WTC11 (cell line): ENCODE results near the gene DTX1. TPM values are rescaled to one million over a fixed set of nuclear protein-coding genes. Genes with fewer than 3 reads are reported as not detected.
A peak's percentile ranks its signal among the peaks of the same experiment; 100 is the strongest.
"Not testable (repeated sequence)": the region's sequence is repeated elsewhere in the genome, so short reads cannot be mapped to it uniquely, and the experiment has no call there.

Experiments used
- ATAC-seq: fragments of 200-7000 bp; cut with Tn5 transposase; 2 replicates; pipeline ENCODE4 v1.10.0; 2021; ENCODE audit warnings: mild to moderate bottlenecking, moderate library complexity
- CTCF ChIA-PET: fragments of 300-600 bp; sonication (Branson Sonifier 250); formaldehyde crosslinking; loops from one replicate; lab custom pipeline; 2021; ENCODE audit warnings: antibody characterized with exemption; lab: Charles Lee
- POLR2A ChIA-PET: fragments of 350-600 bp; sonication (Branson Sonifier 250); formaldehyde crosslinking; loops from one replicate; lab custom pipeline; 2021; ENCODE audit warnings: antibody characterized with exemption; lab: Charles Lee
- DNase-seq: peaks from one replicate; pipeline ENCODE4 v3.0.0; 2021; ENCODE audit warnings: low spot score
- H3K27ac Mint-ChIP-seq: 2 replicates; pipeline ENCODE4 v1.8.0; 2021; ENCODE audit warnings: mixed read lengths
- H3K27me3 Mint-ChIP-seq: 2 replicates; pipeline ENCODE4 v1.8.0; 2021; ENCODE audit warnings: low read depth, mild to moderate bottlenecking, moderate library complexity, mixed read lengths
- H3K36me3 Mint-ChIP-seq: 2 replicates; pipeline ENCODE4 v1.8.0; 2021; ENCODE audit warnings: mixed read lengths
- H3K4me1 Mint-ChIP-seq: 2 replicates; pipeline ENCODE4 v1.8.0; 2022; ENCODE audit warnings: mixed read lengths
- H3K4me3 Mint-ChIP-seq: 2 replicates; pipeline ENCODE4 v1.8.0; 2021; ENCODE audit warnings: mild to moderate bottlenecking, moderate library complexity, mixed read lengths
- H3K9me3 Mint-ChIP-seq: 2 replicates; pipeline ENCODE4 v1.8.0; 2021; ENCODE audit warnings: mixed read lengths
- GABPB1 ChIP-seq: sonication (generic); formaldehyde crosslinking; IDR thresholded peaks from 2 replicates; pipeline ENCODE4 v1.8.1; 2023; ENCODE audit warnings: mild to moderate bottlenecking, missing genetic modification reagents
- MYBL2 ChIP-seq: sonication (generic); formaldehyde crosslinking; IDR thresholded peaks from 2 replicates; pipeline ENCODE4 v1.8.1; 2023; ENCODE audit warnings: mild to moderate bottlenecking, moderate library complexity, missing genetic modification reagents
- NFYB ChIP-seq: sonication (generic); formaldehyde crosslinking; conservative IDR thresholded peaks from 2 replicates; pipeline ENCODE4 v1.8.0; 2022; ENCODE audit warnings: low read depth, missing genetic modification reagents
- SP1 ChIP-seq: sonication (generic); formaldehyde crosslinking; conservative IDR thresholded peaks from 2 replicates; pipeline ENCODE4 v1.8.1; 2022; ENCODE audit warnings: missing genetic modification reagents
- TP53 ChIP-seq: sonication (generic); formaldehyde crosslinking; IDR thresholded peaks from 2 replicates; pipeline ENCODE4 v1.8.1; 2023; ENCODE audit warnings: mild to moderate bottlenecking, missing genetic modification reagents
- ZNF121 ChIP-seq: sonication (generic); formaldehyde crosslinking; IDR thresholded peaks from 2 replicates; pipeline ENCODE4 v1.8.0; 2023; ENCODE audit warnings: missing genetic modification reagents
- ZNF138 ChIP-seq: sonication (generic); formaldehyde crosslinking; conservative IDR thresholded peaks from 2 replicates; pipeline ENCODE4 v1.8.1; 2022; ENCODE audit warnings: mild to moderate bottlenecking, moderate library complexity, missing genetic modification reagents
- ZNF317 ChIP-seq: sonication (generic); formaldehyde crosslinking; IDR thresholded peaks from 2 replicates; pipeline ENCODE4 v1.8.1; 2023; ENCODE audit warnings: low read depth, mild to moderate bottlenecking, moderate library complexity, missing genetic modification reagents, borderline replicate concordance
- total RNA-seq: library from RNA; stranded (reverse); gene quantifications from 3 replicates; pipeline ENCODE4 v1.2.3, GENCODE V29; 2021
- TF ChIP-seq, protein P1 (sequence below): fragments of 250-450 bp; sonication (Bioruptor Pico); IDR thresholded peaks from 2 replicates; pipeline ENCODE4 v1.9.0; 2021; ENCODE audit warnings: mild to moderate bottlenecking
- TF ChIP-seq, protein P2 (sequence below): fragments of 250-450 bp; sonication (Bioruptor Pico); IDR thresholded peaks from 2 replicates; pipeline ENCODE4 v1.8.0; 2021; ENCODE audit warnings: mild to moderate bottlenecking
- TF ChIP-seq, protein P3 (sequence below): sonication (generic); formaldehyde crosslinking; IDR thresholded peaks from 2 replicates; pipeline ENCODE4 v1.8.0; 2023; ENCODE audit warnings: missing genetic modification reagents
- TF ChIP-seq, protein P4 (sequence below): sonication (generic); formaldehyde crosslinking; conservative IDR thresholded peaks from 2 replicates; pipeline ENCODE4 v1.8.1; 2023; ENCODE audit warnings: mild to moderate bottlenecking, low read depth, missing genetic modification reagents, moderate library complexity
- TF ChIP-seq, protein P5 (sequence below): sonication (generic); formaldehyde crosslinking; IDR thresholded peaks from 2 replicates; pipeline ENCODE4 v1.8.1; 2022; ENCODE audit warnings: mild to moderate bottlenecking, moderate library complexity, missing genetic modification reagents

The DTX1 gene
- total RNA-seq, 1 experiment from 2014 or later: 6.2 TPM

DNA sequence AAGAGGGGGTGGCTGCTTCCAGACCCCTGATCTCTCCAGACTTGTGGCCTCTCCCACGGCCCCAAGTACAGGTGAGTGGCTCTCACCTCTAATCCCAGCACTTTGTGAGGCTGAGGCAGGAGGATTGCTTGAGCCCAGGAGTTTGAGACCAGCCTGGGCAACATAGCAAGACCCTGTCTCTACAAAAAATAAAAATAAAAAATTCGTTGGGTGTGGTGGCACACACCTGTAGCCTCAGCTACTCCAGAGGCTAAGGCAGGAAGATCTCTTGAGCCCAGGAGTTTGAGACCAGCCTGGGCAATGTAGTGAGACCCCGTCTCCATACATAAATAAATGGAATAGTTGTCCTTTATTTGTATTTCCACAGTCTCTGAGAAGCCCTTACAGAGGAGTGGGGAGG, 85.2 kb downstream of the DTX1 start:
- POLR2A ChIA-PET, H3K27me3 Mint-ChIP-seq, H3K4me3 Mint-ChIP-seq, H3K27ac Mint-ChIP-seq, ATAC-seq, H3K4me1 Mint-ChIP-seq, DNase-seq, H3K9me3 Mint-ChIP-seq, H3K36me3 Mint-ChIP-seq: not testable (repeated sequence)
- TF ChIP-seq ZNF121 (CRISPR knock-in tag): peak; percentile 54; the same call in 1 of the 2 replicates
- CTCF ChIA-PET: interaction anchor here (1.2 to 1.8 kb wide), 3 partner anchors 11 to 44 kb away, joined by 3 to 7 read pairs (median 6); no protein-coding TSS in a partner anchor

DNA sequence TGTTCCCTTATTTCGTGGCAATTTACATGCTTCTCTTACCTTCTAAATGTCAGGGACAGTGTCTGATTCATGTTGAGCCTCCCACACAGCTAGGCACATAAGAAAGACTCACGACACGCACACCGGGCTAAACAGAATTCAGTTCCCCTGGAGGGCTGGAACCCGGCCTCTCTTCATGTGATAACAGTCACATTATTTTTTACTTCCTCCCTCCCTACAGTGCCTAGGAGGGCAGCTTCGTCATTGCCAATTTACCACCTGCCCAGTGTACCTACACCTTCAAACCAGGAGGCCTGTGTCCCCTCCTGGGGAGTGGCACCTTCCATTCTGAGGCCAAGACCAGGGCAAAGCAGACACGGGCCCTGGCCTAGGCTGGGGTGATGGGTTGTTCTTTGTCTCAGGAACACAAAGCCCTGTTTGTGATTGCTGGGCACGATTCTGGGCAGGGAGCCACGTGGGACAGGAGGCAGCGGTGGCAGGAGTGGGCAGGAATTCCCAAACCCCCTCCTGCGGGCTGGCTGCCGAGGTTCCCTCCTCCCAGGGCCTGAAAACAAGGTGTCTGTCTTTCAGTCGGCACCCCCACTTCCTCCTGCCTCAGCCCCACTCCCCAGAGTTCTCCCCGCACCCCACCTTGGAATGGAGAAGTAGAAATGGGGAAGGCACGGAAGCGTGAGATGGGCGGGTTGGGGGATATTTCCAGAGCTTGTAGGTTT, 85.8 kb downstream of the DTX1 start:
- ATAC-seq: peak; percentile 15; the same call in 1 of the 2 replicates
- Mint-ChIP-seq H3K36me3 (peaks cover 4% of the 10 kb centered on the region; the same call in 1 of the 2 replicates), H3K27me3 (peaks cover 2% of the 10 kb centered on the region; the same call in 1 of the 2 replicates), H3K4me3 (no peak overlapping the region), H3K9me3 (peaks cover 4% of the 10 kb centered on the region), H3K27ac (no peak overlapping the region), H3K4me1 (peaks cover 4% of the 10 kb centered on the region)
- DNase-seq: no peak
- POLR2A ChIA-PET: no interaction called here
- CTCF ChIA-PET: interaction anchor here (1.2 to 2.0 kb wide), 3 partner anchors 11 to 45 kb away, joined by 3 to 8 read pairs (median 6); no protein-coding TSS in a partner anchor
- no peak for TF ChIP-seq TP53 (CRISPR knock-in tag)

DNA sequence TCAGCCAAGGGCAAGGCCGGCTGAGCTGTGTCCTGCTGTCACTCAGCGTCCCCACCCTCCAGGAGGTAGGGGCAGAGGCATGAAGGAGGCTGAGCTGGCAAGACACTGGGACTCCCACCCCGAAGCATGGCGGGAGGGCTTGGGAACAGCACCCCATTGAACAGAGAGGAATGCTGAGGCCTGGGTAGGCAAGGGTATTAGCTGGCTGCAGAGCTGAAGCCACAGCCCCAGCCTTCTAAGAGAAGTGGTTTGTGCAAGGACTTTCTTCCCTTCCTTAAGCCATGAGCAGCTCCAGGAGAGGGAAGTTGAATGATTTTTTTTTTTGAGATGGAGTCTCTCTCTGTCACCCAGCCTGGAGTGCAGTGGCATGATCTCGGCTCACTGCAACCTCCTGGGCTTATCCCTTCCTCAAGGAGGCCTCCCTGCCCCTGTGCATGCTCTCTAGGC, 86.4 kb downstream of the DTX1 start:
- Mint-ChIP-seq H3K27ac (no peak overlapping the region), H3K36me3 (peaks cover 5% of the 10 kb centered on the region; the same call in 1 of the 2 replicates), H3K4me3 (no peak overlapping the region), H3K27me3 (peaks cover 6% of the 10 kb centered on the region; the same call in 1 of the 2 replicates), H3K9me3 (peaks cover 6% of the 10 kb centered on the region), H3K4me1 (peaks cover 4% of the 10 kb centered on the region)
- ChIA-PET POLR2A (no interaction called here), CTCF (interaction anchor here (1.2 to 2.0 kb wide), 3 partner anchors 10 to 45 kb away, joined by 3 to 8 read pairs (median 6); no protein-coding TSS in a partner anchor)
- DNase-seq (no peak), ATAC-seq (no peak)
- TF ChIP-seq, protein P1, sequence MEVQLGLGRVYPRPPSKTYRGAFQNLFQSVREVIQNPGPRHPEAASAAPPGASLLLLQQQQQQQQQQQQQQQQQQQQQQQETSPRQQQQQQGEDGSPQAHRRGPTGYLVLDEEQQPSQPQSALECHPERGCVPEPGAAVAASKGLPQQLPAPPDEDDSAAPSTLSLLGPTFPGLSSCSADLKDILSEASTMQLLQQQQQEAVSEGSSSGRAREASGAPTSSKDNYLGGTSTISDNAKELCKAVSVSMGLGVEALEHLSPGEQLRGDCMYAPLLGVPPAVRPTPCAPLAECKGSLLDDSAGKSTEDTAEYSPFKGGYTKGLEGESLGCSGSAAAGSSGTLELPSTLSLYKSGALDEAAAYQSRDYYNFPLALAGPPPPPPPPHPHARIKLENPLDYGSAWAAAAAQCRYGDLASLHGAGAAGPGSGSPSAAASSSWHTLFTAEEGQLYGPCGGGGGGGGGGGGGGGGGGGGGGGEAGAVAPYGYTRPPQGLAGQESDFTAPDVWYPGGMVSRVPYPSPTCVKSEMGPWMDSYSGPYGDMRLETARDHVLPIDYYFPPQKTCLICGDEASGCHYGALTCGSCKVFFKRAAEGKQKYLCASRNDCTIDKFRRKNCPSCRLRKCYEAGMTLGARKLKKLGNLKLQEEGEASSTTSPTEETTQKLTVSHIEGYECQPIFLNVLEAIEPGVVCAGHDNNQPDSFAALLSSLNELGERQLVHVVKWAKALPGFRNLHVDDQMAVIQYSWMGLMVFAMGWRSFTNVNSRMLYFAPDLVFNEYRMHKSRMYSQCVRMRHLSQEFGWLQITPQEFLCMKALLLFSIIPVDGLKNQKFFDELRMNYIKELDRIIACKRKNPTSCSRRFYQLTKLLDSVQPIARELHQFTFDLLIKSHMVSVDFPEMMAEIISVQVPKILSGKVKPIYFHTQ: no peak
- no peak for TF ChIP-seq ZNF138 (CRISPR knock-in tag)
- TF ChIP-seq SP1: no peak
- TF ChIP-seq, protein P2, sequence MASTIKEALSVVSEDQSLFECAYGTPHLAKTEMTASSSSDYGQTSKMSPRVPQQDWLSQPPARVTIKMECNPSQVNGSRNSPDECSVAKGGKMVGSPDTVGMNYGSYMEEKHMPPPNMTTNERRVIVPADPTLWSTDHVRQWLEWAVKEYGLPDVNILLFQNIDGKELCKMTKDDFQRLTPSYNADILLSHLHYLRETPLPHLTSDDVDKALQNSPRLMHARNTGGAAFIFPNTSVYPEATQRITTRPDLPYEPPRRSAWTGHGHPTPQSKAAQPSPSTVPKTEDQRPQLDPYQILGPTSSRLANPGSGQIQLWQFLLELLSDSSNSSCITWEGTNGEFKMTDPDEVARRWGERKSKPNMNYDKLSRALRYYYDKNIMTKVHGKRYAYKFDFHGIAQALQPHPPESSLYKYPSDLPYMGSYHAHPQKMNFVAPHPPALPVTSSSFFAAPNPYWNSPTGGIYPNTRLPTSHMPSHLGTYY (CRISPR knock-in tag): no peak
- TF ChIP-seq NFYB: no peak
- TF ChIP-seq, protein P3, sequence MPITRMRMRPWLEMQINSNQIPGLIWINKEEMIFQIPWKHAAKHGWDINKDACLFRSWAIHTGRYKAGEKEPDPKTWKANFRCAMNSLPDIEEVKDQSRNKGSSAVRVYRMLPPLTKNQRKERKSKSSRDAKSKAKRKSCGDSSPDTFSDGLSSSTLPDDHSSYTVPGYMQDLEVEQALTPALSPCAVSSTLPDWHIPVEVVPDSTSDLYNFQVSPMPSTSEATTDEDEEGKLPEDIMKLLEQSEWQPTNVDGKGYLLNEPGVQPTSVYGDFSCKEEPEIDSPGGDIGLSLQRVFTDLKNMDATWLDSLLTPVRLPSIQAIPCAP (CRISPR knock-in tag): no peak
- TF ChIP-seq ZNF317: no peak
- TF ChIP-seq, protein P4, sequence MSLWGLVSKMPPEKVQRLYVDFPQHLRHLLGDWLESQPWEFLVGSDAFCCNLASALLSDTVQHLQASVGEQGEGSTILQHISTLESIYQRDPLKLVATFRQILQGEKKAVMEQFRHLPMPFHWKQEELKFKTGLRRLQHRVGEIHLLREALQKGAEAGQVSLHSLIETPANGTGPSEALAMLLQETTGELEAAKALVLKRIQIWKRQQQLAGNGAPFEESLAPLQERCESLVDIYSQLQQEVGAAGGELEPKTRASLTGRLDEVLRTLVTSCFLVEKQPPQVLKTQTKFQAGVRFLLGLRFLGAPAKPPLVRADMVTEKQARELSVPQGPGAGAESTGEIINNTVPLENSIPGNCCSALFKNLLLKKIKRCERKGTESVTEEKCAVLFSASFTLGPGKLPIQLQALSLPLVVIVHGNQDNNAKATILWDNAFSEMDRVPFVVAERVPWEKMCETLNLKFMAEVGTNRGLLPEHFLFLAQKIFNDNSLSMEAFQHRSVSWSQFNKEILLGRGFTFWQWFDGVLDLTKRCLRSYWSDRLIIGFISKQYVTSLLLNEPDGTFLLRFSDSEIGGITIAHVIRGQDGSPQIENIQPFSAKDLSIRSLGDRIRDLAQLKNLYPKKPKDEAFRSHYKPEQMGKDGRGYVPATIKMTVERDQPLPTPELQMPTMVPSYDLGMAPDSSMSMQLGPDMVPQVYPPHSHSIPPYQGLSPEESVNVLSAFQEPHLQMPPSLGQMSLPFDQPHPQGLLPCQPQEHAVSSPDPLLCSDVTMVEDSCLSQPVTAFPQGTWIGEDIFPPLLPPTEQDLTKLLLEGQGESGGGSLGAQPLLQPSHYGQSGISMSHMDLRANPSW: no peak
- no peak for TF ChIP-seq GABPB1 (CRISPR knock-in tag)
- TF ChIP-seq MYBL2 (CRISPR knock-in tag): no peak
- TF ChIP-seq, protein P5, sequence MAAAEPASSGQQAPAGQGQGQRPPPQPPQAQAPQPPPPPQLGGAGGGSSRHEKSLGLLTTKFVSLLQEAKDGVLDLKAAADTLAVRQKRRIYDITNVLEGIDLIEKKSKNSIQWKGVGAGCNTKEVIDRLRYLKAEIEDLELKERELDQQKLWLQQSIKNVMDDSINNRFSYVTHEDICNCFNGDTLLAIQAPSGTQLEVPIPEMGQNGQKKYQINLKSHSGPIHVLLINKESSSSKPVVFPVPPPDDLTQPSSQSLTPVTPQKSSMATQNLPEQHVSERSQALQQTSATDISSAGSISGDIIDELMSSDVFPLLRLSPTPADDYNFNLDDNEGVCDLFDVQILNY (CRISPR knock-in tag): no peak
